ENCODE results near the gene PRRT1. TPM values are rescaled to one million over a fixed set of nuclear protein-coding genes. Genes with fewer than 3 reads are reported as not detected.

The PRRT1 gene
- total RNA-seq, 2 donors from 2014 or later, result 2.0 to 3.0 TPM

DNA sequence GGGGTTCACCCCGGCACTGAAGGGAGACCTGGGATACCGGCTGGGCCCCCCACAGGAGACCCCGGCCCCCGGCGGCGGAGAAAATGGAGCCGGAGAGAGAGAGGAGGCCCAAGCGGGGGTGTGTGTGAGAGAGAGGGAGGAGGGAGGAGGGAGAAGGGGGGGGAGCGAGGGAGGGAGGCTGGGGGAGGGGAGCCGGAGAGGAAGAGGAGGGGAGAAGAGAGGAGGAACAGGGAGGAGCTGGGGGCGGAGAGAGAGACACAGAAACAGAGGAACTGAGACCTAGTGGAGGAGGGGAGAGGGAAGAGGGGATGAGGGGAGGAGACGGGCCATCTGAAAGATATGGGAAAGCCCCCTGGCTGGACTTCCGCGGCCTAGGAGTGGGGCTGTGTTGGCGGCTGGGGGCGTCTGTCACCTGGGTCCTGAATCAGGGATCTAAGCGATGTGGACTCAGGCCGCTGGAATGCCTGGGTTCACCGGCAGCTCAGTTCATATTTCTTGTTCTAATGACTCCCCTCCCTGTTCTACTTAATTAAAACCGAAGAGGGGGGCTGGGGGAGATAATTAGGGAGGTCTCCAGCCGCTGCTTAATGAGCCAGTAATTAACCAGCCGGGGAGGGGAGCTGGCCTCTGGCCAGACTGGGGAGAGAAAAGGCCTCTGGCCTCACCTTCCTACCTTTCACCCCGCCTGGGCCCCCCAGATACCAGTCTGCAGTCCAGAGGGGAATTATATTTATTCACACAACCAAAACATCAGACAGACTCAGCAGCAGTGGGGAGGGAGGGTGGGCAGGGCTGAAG is 38.5 kb upstream of the PRRT1 start, which contains the start of gene PBX2:
Gene PBX2, minus strand, starts transcription at position 149 of the 798 bp plus-strand sequence. CDS start 287 bp downstream, outside the sequence.
- H3K27ac Mint-ChIP-seq, result peak within 1 kb of the TSS; percentile 96
- peak within 1 kb of the TSS; percentile 86 for H3K4me3 Mint-ChIP-seq
- H3K27me3 ChIP-seq (ENCODE audit: control insufficient read depth, insufficient read depth, low read length, poor library complexity, severe bottlenecking), result no peaks in the 10 kb centered on the region
- no peaks in the 10 kb centered on the region for H3K9me3 ChIP-seq (ENCODE audit: control insufficient read depth, low read length)
- 1 to 5% methylated on average over 4 to 20 of the region's 23 CpGs for WGBS, 2 experiments (ENCODE audit: insufficient coverage in 1 of 2, insufficient read length in 1 of 2)
- H3K36me3 ChIP-seq (ENCODE audit: control insufficient read depth, insufficient read depth, low read length), result peaks cover 19% of the 10 kb centered on the region
- peaks cover 34% of the 10 kb centered on the region for H3K36me3 Mint-ChIP-seq (ENCODE audit: low read depth)
- H3K4me3 ChIP-seq (ENCODE audit: low read length), result peak within 1 kb of the TSS; percentile 88
- no peaks in the 10 kb centered on the region for H3K27me3 Mint-ChIP-seq (ENCODE audit: insufficient read depth)
- peak; percentile 92 for DNase-seq
- peaks cover 52% of the 10 kb centered on the region for H3K4me1 Mint-ChIP-seq
- peak within 1 kb of the TSS; percentile 80 for H3K9ac ChIP-seq (ENCODE audit: extremely low read depth, low read length, poor library complexity, severe bottlenecking)
- H3K4me1 ChIP-seq (ENCODE audit: control insufficient read depth, insufficient read depth, low read length), result peaks cover 8% of the 10 kb centered on the region
- H3K9me3 Mint-ChIP-seq, result no peaks in the 10 kb centered on the region
- peak within 1 kb of the TSS; percentile 79 for H3K27ac ChIP-seq (ENCODE audit: low read depth, low read length)
- TF ChIP-seq, protein P1, sequence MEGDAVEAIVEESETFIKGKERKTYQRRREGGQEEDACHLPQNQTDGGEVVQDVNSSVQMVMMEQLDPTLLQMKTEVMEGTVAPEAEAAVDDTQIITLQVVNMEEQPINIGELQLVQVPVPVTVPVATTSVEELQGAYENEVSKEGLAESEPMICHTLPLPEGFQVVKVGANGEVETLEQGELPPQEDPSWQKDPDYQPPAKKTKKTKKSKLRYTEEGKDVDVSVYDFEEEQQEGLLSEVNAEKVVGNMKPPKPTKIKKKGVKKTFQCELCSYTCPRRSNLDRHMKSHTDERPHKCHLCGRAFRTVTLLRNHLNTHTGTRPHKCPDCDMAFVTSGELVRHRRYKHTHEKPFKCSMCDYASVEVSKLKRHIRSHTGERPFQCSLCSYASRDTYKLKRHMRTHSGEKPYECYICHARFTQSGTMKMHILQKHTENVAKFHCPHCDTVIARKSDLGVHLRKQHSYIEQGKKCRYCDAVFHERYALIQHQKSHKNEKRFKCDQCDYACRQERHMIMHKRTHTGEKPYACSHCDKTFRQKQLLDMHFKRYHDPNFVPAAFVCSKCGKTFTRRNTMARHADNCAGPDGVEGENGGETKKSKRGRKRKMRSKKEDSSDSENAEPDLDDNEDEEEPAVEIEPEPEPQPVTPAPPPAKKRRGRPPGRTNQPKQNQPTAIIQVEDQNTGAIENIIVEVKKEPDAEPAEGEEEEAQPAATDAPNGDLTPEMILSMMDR (conservative IDR thresholded peaks at IDR 0.05), result no peak

DNA sequence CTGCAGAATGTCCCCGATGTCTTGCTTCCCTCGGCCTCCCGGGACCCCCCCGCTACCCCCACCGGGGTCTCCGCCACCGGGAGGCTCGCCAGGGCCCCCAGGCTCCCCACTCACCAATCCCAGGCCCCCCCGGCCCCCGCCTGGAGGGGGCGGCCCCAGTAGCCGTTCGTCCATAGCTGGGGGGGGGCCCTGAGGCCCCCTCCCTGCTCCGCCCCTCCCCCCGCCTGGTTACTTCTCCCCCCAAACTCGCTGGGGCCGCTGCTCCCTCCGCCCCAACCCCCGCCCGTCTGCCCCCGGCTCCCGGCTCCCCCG is 38.0 kb upstream of the PRRT1 start:
- H3K36me3 ChIP-seq (ENCODE audit: control insufficient read depth, insufficient read depth, low read length), result peaks cover 19% of the 10 kb centered on the region
- 0 to 18% methylated on average over 2 to 13 of the region's 23 CpGs for WGBS, 2 experiments (ENCODE audit: insufficient coverage in 1 of 2, insufficient read length in 1 of 2)
- Mint-ChIP-seq H3K27me3 (ENCODE audit: insufficient read depth) (no peaks in the 10 kb centered on the region), H3K27ac (peak overlapping the region; percentile 92), H3K4me1 (peaks cover 49% of the 10 kb centered on the region), H3K36me3 (ENCODE audit: low read depth) (peaks cover 34% of the 10 kb centered on the region), H3K9me3 (no peaks in the 10 kb centered on the region), H3K4me3 (peak overlapping the region; percentile 86)
- H3K27ac ChIP-seq (ENCODE audit: low read depth, low read length), result peak overlapping the region; percentile 32
- H3K9me3 ChIP-seq (ENCODE audit: control insufficient read depth, low read length), result no peaks in the 10 kb centered on the region
- peaks cover 8% of the 10 kb centered on the region for H3K4me1 ChIP-seq (ENCODE audit: control insufficient read depth, insufficient read depth, low read length)
- H3K27me3 ChIP-seq (ENCODE audit: control insufficient read depth, insufficient read depth, low read length, poor library complexity, severe bottlenecking), result no peaks in the 10 kb centered on the region
- H3K4me3 ChIP-seq (ENCODE audit: low read length), result peak overlapping the region; percentile 88
- H3K9ac ChIP-seq (ENCODE audit: extremely low read depth, low read length, poor library complexity, severe bottlenecking), result peak overlapping the region; percentile 80
- DNase-seq, result no peak
- TF ChIP-seq, protein P1 (conservative IDR thresholded peaks at IDR 0.05), result no peak

DNA sequence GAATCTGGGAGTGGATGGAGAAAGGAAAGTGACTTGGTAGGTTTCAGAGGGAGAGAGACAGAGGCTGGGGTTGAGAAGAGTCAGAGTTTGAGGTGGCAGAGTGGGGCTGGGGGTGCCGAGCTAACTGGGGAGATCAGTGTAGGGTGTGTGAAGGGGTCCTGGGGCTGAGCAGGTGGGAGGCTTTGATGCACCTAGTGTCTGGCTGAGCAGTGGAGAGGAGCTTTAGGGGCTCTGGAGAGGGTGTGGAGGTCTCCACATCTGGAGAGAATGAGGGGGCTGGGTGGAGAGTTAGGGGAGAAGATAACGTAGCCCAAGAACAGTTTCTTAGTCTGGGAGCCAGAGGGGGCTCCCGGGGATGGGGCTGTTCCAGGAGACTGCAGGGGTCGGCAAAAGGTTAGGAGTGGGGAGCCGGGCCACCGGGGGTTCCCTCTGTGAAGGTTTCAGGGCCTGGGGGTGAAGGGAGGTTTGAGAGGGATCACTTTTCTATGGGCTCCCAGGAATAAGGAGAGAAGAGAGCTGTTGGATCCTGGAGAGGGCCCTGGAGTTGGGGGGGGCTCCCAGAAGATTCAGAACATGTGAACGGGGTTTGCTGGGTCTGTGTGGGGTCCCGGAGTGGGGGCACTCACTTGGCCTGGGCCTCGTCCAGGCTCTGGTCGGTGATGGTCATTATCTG is 37.5 kb upstream of the PRRT1 start:
- Histone ChIP-seq H3K27ac (ENCODE audit: low read depth, low read length) (peak overlapping the region; percentile 36), H3K27me3 (ENCODE audit: control insufficient read depth, insufficient read depth, low read length, poor library complexity, severe bottlenecking) (no peaks in the 10 kb centered on the region), H3K36me3 (ENCODE audit: control insufficient read depth, insufficient read depth, low read length) (peaks cover 19% of the 10 kb centered on the region), H3K4me3 (ENCODE audit: low read length) (peak overlapping the region; percentile 88), H3K9ac (ENCODE audit: extremely low read depth, low read length, poor library complexity, severe bottlenecking) (peak overlapping the region; percentile 80), H3K4me1 (ENCODE audit: control insufficient read depth, insufficient read depth, low read length) (peaks cover 8% of the 10 kb centered on the region), H3K9me3 (ENCODE audit: control insufficient read depth, low read length) (no peaks in the 10 kb centered on the region)
- TF ChIP-seq, protein P1 (conservative IDR thresholded peaks at IDR 0.05), result no peak
- WGBS, 2 experiments (ENCODE audit: insufficient coverage in 1 of 2, insufficient read length in 1 of 2), result 3 to 6% methylated on average over 7 to 10 of the region's 10 CpGs
- H3K27me3 Mint-ChIP-seq (ENCODE audit: insufficient read depth), result no peaks in the 10 kb centered on the region
- H3K4me1 Mint-ChIP-seq, result peaks cover 47% of the 10 kb centered on the region
- peak overlapping the region; percentile 86 for H3K4me3 Mint-ChIP-seq
- H3K36me3 Mint-ChIP-seq (ENCODE audit: low read depth), result peaks cover 34% of the 10 kb centered on the region
- H3K27ac Mint-ChIP-seq, result peak overlapping the region; percentile 92
- H3K9me3 Mint-ChIP-seq, result no peaks in the 10 kb centered on the region
- DNase-seq, result no peak

All from endodermal cell (in vitro differentiated cells).